Gastroesophageal sphincter (tissue), 4 donors: Measurements from ENCODE around the gene DCXR. TPM values are rescaled to one million over a fixed set of nuclear protein-coding genes. Genes with fewer than 3 reads are reported as not detected.

Source experiments
- ATAC-seq: fragments of 150-250 bp; one replicate; pipeline ENCODE4 v1.9.1; 2016; ENCODE audit warnings: mild to moderate bottlenecking, moderate library complexity
- H3K27ac ChIP-seq, 4 donors: fragments of 200-600 bp; sonication (generic) in 3 of 4; 1 replicate in 3 of 4; 2 replicates in 1 of 4; pipeline ENCODE4 v1.5.1; 2016 to 2019
- H3K27me3 ChIP-seq: fragments of 200-600 bp; sonication (generic); one replicate; pipeline ENCODE4 v1.5.1; 2019
- H3K36me3 ChIP-seq, 2 donors: fragments of 200-600 bp; sonication (generic); one replicate each; pipeline ENCODE4 v1.5.1; 2019; ENCODE audit warnings: control low read depth in 1 of 2
- H3K4me1 ChIP-seq, 3 donors: fragments of 200-600 bp; sonication (generic); 1 replicate in 2 of 3; 2 replicates in 1 of 3; pipeline ENCODE4 v1.5.1; 2016 to 2019; ENCODE audit warnings: control low read depth in 2 of 3
- H3K4me3 ChIP-seq, 2 donors: fragments of 200-600 bp; sonication (generic); one replicate each; pipeline ENCODE4 v1.5.1; 2019; ENCODE audit warnings: mild to moderate bottlenecking in 1 of 2, moderate library complexity in 1 of 2
- H3K9me3 ChIP-seq, 3 donors: fragments of 200-600 bp; sonication (generic); one replicate each; pipeline ENCODE4 v1.5.1; 2017 to 2019; ENCODE audit warnings: control low read depth in 2 of 3
- EP300 ChIP-seq: sonication (generic); formaldehyde crosslinking; IDR thresholded peaks from one replicate; pipeline ENCODE4 v1.6.1; 2017; ENCODE audit warnings: antibody characterized with exemption, mild to moderate bottlenecking
- POLR2A ChIP-seq, 2 donors: fragments of 450-650 bp; IDR thresholded peaks; one replicate each; pipeline ENCODE4 v1.6.1; 2017; ENCODE audit warnings: antibody characterized with exemption in 2 of 2, mild to moderate bottlenecking in 2 of 2, moderate library complexity in 1 of 2
- POLR2AphosphoS5 ChIP-seq: sonication (generic); formaldehyde crosslinking; IDR thresholded peaks from one replicate; pipeline ENCODE4 v1.6.1; 2017; ENCODE audit warnings: antibody characterized with exemption
- WGBS, 2 donors: methylation state at CpG; one replicate each; pipeline ENCODE4 v1.1.5; 2018; ENCODE audit warnings: low coverage in 1 of 2; 5-methylcytosine and 5-hydroxymethylcytosine counted together
- total RNA-seq, 4 donors: library from RNA; depleted of rRNA; stranded (reverse); fragments of >200 nt; gene quantifications; one replicate each; pipeline ENCODE4 v1.1.0, GENCODE V29; 2016
- TF ChIP-seq, protein P1 (sequence below), 4 experiments: fragments of 200-600 bp in 2 of 4; fragments of 450-650 bp in 2 of 4; sonication (generic) in 1 of 4; IDR thresholded peaks; one replicate each; pipeline ENCODE4 v1.5.1; 2017 to 2019; ENCODE audit warnings: antibody characterized with exemption in 4 of 4, mild to moderate bottlenecking in 2 of 4, moderate library complexity in 2 of 4

The DCXR gene
- total RNA-seq, 4 donors from 2014 or later, result 70.7 to 140 (median 108) TPM

DNA sequence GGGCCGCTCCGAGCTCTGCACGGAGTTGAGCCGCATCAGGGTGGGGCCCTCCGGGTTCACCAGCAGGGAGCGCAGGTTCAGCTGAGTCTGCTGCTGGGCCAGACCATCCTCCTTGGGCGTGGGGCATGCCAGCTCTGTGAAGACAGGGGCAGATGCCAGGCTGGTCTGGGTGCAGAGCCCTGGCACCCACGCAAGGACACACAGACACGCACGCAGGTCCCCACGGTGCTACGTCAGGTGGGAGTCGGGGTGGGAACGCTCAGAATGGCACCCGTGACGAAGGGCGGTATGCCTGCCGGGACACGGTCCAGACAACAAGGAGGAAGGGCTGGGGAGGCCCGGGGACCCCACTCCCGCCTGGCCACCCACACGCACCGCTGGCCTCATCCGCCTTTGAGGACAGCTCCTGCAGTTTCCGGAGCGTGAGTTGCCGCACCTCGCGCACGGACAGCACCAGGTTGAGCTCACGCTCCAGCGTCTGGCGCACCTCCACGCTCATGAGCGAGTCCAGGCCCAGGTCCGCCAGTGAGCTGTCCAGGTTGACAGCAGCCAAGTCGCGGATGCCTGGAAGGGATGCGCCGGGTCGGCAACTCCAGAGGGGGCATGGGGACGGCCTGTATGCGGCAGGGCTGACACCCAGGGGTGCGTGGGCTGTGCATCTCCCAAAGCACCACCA lies 43.4 kb upstream of the DCXR start:
- H3K36me3 ChIP-seq, result peaks cover 0 to 77% of the 10 kb centered on the region in 2 donors
- H3K4me1 ChIP-seq, result no peaks in the 10 kb centered on the region
- TF ChIP-seq, protein P1, sequence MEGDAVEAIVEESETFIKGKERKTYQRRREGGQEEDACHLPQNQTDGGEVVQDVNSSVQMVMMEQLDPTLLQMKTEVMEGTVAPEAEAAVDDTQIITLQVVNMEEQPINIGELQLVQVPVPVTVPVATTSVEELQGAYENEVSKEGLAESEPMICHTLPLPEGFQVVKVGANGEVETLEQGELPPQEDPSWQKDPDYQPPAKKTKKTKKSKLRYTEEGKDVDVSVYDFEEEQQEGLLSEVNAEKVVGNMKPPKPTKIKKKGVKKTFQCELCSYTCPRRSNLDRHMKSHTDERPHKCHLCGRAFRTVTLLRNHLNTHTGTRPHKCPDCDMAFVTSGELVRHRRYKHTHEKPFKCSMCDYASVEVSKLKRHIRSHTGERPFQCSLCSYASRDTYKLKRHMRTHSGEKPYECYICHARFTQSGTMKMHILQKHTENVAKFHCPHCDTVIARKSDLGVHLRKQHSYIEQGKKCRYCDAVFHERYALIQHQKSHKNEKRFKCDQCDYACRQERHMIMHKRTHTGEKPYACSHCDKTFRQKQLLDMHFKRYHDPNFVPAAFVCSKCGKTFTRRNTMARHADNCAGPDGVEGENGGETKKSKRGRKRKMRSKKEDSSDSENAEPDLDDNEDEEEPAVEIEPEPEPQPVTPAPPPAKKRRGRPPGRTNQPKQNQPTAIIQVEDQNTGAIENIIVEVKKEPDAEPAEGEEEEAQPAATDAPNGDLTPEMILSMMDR (IDR thresholded peaks at IDR 0.05), result no peak
- TF ChIP-seq POLR2A (IDR thresholded peaks at IDR 0.05) (no peak), EP300 (no peak), POLR2AphosphoS5 (no peak)
- no peak for ATAC-seq
- H3K9me3 ChIP-seq, result no peaks in the 10 kb centered on the region
- no peak overlapping the region for H3K4me3 ChIP-seq
- H3K27me3 ChIP-seq, result no peaks in the 10 kb centered on the region
- no peak overlapping the region for H3K27ac ChIP-seq
- no CpG with 5 or more reads among the region's 44 CpGs for WGBS, 2 donors

DNA sequence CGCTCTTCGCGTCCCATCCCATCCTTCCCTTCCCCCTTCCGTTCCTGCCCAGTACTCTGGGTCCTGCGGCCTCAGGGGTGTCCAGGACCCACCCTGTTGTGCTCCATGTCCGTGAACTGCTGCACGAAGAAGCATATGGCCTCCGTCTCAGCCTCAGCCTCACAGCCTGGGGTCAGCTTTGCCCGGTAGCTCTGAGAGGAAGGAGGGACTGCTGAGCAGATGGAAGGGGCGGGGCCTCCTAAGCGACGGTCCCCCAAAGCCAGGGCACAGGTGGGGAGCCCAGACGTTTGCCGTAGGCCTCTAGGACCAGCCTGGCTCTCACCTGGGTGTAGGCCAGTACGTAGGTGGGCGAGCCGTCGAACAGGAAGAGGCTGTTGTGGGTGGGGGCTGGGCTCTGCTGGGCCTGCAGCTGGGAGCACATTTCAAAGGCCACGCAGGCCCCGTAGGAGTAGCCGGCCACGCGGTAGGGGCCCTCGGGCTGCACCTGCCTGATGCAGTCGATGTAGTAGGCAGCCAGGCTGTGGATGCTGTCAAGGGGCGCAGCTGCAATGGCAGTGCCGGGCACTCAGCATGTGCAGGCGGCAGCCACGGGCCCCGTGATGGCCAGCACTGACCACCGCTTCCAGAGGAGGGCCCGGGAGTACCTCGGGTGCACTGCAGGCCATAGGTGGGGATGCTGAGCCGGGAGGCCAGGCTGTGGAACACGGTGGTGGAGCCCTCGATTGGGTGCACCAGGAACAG lies 42.7 kb upstream of the DCXR start:
- no peaks in the 10 kb centered on the region for H3K27me3 ChIP-seq
- no peaks in the 10 kb centered on the region for H3K4me1 ChIP-seq
- WGBS, 2 donors, result 92% methylated on average over 4 of the region's 36 CpGs; no CpG with 5 or more reads in 1 of the 2 donors
- TF ChIP-seq EP300 (no peak), POLR2A (IDR thresholded peaks at IDR 0.05) (no peak), POLR2AphosphoS5 (no peak)
- TF ChIP-seq, protein P1 (IDR thresholded peaks at IDR 0.05), result no peak
- H3K4me3 ChIP-seq, result no peak overlapping the region
- H3K9me3 ChIP-seq, result no peaks in the 10 kb centered on the region
- ATAC-seq, result no peak
- peaks cover 0 to 70% of the 10 kb centered on the region in 2 donors for H3K36me3 ChIP-seq
- no peak overlapping the region for H3K27ac ChIP-seq

DNA sequence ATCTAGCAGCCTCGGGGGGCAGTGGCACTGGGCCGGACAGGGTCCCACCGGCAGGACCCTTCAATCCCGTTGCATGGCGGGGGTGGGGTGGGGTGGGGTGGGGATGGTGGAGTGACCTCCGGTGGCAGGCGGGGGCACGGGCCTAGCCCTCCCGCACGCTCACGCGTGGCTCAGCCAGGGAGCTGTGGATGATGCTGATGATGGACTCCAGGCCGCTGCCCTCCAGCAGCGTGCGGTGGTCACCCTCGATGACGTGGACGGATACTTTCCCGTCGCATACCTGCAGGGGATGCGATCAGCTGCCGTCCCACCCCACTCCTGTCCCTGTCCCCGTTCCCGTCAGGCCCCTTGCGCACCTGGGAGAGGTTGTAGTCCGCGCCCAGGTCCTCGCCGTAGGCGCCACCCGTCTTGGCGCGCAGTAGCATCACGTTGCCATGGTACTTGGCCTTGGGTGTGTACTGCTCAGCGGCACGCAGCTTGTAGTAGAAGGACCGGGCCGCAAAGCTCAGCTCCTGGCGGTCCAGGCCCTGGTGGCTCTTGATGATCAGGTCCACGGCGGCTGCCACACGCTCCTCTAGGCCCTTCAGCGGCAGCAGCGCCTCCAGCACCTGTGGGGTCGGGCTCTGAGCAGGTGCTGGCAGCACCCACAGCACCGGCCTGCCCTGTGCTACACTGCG lies 41.6 kb upstream of the DCXR start:
- peaks cover 0 to 59% of the 10 kb centered on the region in 2 donors for H3K36me3 ChIP-seq
- 93% methylated on average over 3 of the region's 47 CpGs; no CpG with 5 or more reads in 1 of the 2 donors for WGBS, 2 donors

DNA sequence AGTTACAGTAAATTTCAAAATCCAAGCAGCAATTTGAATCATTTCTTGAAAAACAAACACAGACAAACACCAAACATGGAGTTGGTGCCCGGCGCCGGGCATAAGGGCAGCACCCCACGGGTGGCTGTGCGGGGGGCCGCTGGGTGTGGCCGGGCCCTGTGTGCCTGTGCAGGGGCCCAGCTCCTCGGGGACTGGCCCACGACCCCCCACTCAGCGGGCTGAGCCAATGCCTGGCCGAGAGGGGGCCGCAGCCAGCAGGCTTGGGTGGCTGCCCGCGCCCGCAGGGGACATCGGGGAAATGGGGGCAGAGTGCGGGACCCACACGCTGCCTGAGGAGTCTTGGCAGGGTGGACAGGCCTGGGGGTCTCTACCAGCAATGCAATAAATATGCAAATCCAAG lies 40.9 kb upstream of the DCXR start:
- H3K27ac ChIP-seq, result no peak overlapping the region
- ATAC-seq, result no peak
- no peaks in the 10 kb centered on the region for H3K27me3 ChIP-seq
- WGBS, 2 donors, result no CpG with 5 or more reads among the region's 18 CpGs
- no peak overlapping the region for H3K4me3 ChIP-seq
- H3K9me3 ChIP-seq, result no peaks in the 10 kb centered on the region
- peaks cover 0 to 52% of the 10 kb centered on the region in 2 donors for H3K36me3 ChIP-seq
- no peak for TF ChIP-seq POLR2AphosphoS5
- H3K4me1 ChIP-seq, result no peaks in the 10 kb centered on the region

More for the DNA sequence above, 41.6 kb upstream of the DCXR start:
- no peak overlapping the region for H3K4me3 ChIP-seq
- H3K9me3 ChIP-seq, result no peaks in the 10 kb centered on the region
- H3K4me1 ChIP-seq, result no peaks in the 10 kb centered on the region
- TF ChIP-seq EP300, result no peak
- no peak for TF ChIP-seq POLR2AphosphoS5
- TF ChIP-seq, protein P1 (IDR thresholded peaks at IDR 0.05), result no peak
- TF ChIP-seq POLR2A (IDR thresholded peaks at IDR 0.05), result no peak
- no peak overlapping the region for H3K27ac ChIP-seq
- ATAC-seq, result no peak
- H3K27me3 ChIP-seq, result no peaks in the 10 kb centered on the region

DNA sequence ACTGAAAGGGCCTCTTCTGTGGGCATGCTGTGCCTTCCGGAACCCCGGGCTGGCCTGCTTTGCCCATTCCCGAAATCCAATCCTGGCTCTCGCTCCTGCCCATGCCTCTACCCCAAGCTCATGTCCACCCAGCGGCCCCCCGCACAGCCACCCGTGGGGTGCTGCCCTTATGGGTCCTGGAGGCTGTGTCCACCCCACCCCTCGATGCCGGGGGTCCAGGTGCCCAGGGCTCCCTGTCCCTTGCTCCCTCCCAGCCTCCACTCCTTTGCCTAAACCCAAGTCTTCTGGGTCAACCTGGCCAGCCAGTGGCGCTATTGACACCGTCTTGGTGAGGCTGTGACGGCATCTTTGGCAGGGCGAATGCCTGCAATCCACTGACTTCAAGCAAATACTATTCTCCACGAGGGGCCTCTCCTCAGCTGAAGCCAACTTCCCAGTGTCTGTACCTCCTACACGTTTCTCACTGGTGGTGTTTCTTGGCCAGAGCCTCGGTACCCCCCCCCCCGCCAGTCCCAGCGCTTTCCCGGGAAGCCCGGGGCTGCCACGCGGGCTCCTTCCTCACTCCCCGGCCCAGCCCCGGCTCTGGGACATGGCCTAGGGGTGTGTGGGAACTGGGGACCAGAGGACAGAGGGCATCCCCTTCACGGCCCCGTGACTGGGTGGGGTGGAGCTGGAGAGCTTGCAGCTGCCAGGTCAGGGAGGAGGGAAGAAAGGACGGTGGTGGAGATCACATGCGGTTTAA lies 40.3 kb upstream of the DCXR start:
- peak; percentile 37 for ATAC-seq
- Histone ChIP-seq H3K4me1 (no peaks in the 10 kb centered on the region), H3K4me3 (no peak overlapping the region), H3K27me3 (no peaks in the 10 kb centered on the region), H3K9me3 (no peaks in the 10 kb centered on the region), H3K27ac (no peak overlapping the region), H3K36me3 (peaks cover 0 to 46% of the 10 kb centered on the region in 2 donors)
- 73% methylated on average over 2 of the region's 28 CpGs; no CpG with 5 or more reads in 1 of the 2 donors for WGBS, 2 donors
- TF ChIP-seq POLR2A (IDR thresholded peaks at IDR 0.05) (no peak), EP300 (no peak), POLR2AphosphoS5 (no peak)
- TF ChIP-seq, protein P1 (IDR thresholded peaks at IDR 0.05), result no peak
